ENCODE results near the gene METTL26. TPM values are rescaled to one million over a fixed set of nuclear protein-coding genes. Genes with fewer than 3 reads are reported as not detected.

Gene METTL26
- total RNA-seq, 1 donor from 2014 or later, result 101 TPM

Other genes with a start within 250 kb of the METTL26 start
- gene NME4, start 239.1 kb downstream of the METTL26 start, total RNA-seq, result 42.2 and 87.8 TPM in 2 replicates
- gene DECR2, start 234.4 kb downstream of the METTL26 start, total RNA-seq, result 10.5 and 19.4 TPM in 2 replicates
- gene RAB11FIP3, start 210.7 kb downstream of the METTL26 start, total RNA-seq, result 27.7 and 33.3 TPM in 2 replicates
- gene CAPN15, start 108.6 kb downstream of the METTL26 start, total RNA-seq, result 39.0 and 40.7 TPM in 2 replicates
- gene PRR35, start 75.9 kb downstream of the METTL26 start, total RNA-seq, result not detected in 2 replicates
- gene NHLRC4, start 69.3 kb downstream of the METTL26 start, total RNA-seq, result 0.71 and 2.1 TPM in 2 replicates
- 21.0 and 24.1 TPM in 2 replicates for gene PIGQ, start 66.3 kb downstream of the METTL26 start, total RNA-seq
- 11.9 and 12.9 TPM in 2 replicates for gene RAB40C, start 46.2 kb downstream of the METTL26 start, total RNA-seq
- 0.07 TPM in 2 replicates for gene WFIKKN1, start 5.3 kb downstream of the METTL26 start, total RNA-seq
- 14.2 and 22.3 TPM in 2 replicates for gene MCRIP2, start 5.5 kb upstream of the METTL26 start, total RNA-seq
- 10.7 and 14.8 TPM in 2 replicates for gene WDR90, start 13.1 kb upstream of the METTL26 start, total RNA-seq
- gene RHOT2, start 31.8 kb upstream of the METTL26 start, total RNA-seq, result 36.0 and 37.2 TPM in 2 replicates
- gene RHBDL1, start 39.4 kb upstream of the METTL26 start, total RNA-seq, result 0.71 and 0.73 TPM in 2 replicates
- gene STUB1, start 44.1 kb upstream of the METTL26 start, total RNA-seq, result 131 and 146 TPM in 2 replicates
- gene JMJD8, start 48.0 kb upstream of the METTL26 start, total RNA-seq, result 28.8 and 30.9 TPM in 2 replicates
- 4.0 and 4.7 TPM in 2 replicates for gene WDR24, start 54.1 kb upstream of the METTL26 start, total RNA-seq
- 0.04 and 0.20 TPM in 2 replicates for gene FBXL16, start 69.5 kb upstream of the METTL26 start, total RNA-seq
- 30.9 and 68.3 TPM in 2 replicates for gene METRN, start 78.8 kb upstream of the METTL26 start, total RNA-seq
- 23.1 and 28.8 TPM in 2 replicates for gene ANTKMT, start 84.8 kb upstream of the METTL26 start, total RNA-seq
- 1.3 and 1.4 TPM in 2 replicates for gene CCDC78, start 90.1 kb upstream of the METTL26 start, total RNA-seq
- 6.4 and 17.6 TPM in 2 replicates for gene HAGHL, start 90.8 kb upstream of the METTL26 start, total RNA-seq
- gene CIAO3, start 104.7 kb upstream of the METTL26 start, total RNA-seq, result 32.9 and 48.5 TPM in 2 replicates
- gene MSLN, start 124.4 kb upstream of the METTL26 start, total RNA-seq, result not detected in 2 replicates
- gene RPUSD1, start 152.1 kb upstream of the METTL26 start, total RNA-seq, result 41.9 and 45.0 TPM in 2 replicates
- 14.2 and 21.4 TPM in 2 replicates for gene CHTF18, start 152.3 kb upstream of the METTL26 start, total RNA-seq
- not detected in 2 replicates for gene GNG13, start 164.4 kb upstream of the METTL26 start, total RNA-seq

All from pulmonary artery endothelial cell (primary cell).